WI38 (cell line): ENCODE data around the gene NTN4.
"Not testable (repeated sequence)": the region's sequence is repeated elsewhere in the genome, so short reads cannot be mapped to it uniquely, and the experiment has no call there.

ENCODE experiments used
- H3K4me3 ChIP-seq: 2 replicates; pipeline ENCODE4 v1.5.1; 2011; ENCODE audit warnings: low read depth, mild to moderate bottlenecking, control low read depth, low read length
- TF ChIP-seq, protein P1 (sequence below): IDR thresholded peaks from 2 replicates; pipeline ENCODE4 v1.5.1; 2012; ENCODE audit warnings: low read depth, mild to moderate bottlenecking, control low read depth, low read length

The NTN4 gene

DNA sequence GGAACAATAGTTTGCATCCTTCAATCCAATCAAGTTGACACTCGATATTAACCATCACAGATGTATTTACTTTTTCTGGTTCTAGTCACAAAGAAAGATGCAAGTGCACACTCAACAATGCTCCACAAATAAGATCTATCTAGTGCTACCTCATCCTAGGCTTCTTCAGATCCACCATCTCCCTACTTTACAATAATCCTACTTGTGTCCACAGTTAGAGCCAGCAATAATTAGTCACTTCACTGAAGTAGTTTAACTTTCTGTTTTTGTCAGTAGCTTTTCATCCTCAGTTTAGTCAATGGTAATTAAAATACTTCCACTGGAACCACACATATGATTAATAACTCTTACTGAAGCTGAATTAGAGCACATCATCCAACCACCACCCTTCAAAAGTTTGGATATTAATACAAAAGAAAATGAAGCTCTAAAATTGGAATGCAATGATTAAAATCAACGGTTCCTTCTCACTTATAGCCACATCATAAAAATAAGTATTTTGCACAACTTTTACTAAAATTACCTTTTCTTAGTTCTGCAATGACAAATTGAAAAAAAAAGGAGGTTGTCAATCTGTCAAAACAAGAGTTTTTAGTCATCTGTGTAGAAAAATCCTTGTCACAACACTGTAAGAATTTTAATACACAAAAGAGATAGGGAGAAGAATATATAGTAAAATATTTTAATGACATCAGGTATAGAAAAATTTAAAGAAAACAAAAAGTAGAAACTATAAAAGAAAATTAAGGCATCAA, 39.9 kb upstream of the NTN4 start:
- TF ChIP-seq, protein P1, sequence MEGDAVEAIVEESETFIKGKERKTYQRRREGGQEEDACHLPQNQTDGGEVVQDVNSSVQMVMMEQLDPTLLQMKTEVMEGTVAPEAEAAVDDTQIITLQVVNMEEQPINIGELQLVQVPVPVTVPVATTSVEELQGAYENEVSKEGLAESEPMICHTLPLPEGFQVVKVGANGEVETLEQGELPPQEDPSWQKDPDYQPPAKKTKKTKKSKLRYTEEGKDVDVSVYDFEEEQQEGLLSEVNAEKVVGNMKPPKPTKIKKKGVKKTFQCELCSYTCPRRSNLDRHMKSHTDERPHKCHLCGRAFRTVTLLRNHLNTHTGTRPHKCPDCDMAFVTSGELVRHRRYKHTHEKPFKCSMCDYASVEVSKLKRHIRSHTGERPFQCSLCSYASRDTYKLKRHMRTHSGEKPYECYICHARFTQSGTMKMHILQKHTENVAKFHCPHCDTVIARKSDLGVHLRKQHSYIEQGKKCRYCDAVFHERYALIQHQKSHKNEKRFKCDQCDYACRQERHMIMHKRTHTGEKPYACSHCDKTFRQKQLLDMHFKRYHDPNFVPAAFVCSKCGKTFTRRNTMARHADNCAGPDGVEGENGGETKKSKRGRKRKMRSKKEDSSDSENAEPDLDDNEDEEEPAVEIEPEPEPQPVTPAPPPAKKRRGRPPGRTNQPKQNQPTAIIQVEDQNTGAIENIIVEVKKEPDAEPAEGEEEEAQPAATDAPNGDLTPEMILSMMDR: no peak
- H3K4me3 ChIP-seq: no peak overlapping the region

DNA sequence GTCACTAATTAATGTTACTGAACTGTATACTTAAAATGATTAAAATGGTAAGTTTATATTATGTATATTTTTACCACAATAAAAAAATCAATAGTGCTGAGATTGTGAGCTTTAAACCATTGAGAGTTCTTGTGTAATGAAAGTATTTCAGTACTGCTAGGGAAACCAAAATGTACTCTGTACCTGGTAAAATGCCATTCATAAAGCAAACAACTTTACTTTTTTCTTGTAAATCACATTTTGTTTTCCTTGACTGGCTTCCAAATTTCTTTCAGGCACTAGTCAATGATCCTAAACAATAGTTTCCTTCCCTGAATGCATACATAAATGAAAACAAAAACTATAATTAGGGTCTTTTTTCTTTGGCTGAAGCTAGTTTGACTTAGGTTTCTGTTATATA, 38.8 kb upstream of the NTN4 start:
- H3K4me3 ChIP-seq: no peak overlapping the region
- TF ChIP-seq, protein P1: no peak

DNA sequence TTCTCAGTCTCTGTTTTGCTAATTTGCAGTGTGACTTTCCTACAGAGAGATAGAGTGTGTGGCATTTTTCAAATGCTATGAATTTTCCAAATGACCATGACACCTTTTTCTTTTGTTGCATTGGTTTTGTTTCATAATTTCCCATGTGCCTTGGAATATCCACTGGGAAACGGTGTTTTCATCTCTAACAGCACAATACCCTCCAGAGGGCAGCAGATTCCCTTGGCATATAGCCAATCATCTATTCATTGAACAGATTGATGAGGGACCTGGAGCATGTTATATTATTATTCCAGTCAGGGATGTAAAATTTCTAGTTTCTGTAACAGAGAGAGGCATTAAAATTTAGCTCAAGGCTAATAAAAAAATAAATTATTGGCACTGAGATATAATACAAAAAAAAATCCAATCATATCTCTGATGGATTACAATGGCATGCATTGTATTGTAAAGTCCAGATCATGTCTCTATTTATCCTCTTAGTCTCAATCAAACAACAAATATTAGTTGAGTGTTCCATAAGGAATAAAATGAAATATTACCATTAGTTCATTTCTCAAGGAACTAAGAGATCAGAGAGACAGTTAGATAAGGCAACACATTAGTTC, 29.6 kb upstream of the NTN4 start:
- H3K4me3 ChIP-seq: no peak overlapping the region
- TF ChIP-seq, protein P1: peak; percentile 12; the same call in 1 of the 2 replicates

DNA sequence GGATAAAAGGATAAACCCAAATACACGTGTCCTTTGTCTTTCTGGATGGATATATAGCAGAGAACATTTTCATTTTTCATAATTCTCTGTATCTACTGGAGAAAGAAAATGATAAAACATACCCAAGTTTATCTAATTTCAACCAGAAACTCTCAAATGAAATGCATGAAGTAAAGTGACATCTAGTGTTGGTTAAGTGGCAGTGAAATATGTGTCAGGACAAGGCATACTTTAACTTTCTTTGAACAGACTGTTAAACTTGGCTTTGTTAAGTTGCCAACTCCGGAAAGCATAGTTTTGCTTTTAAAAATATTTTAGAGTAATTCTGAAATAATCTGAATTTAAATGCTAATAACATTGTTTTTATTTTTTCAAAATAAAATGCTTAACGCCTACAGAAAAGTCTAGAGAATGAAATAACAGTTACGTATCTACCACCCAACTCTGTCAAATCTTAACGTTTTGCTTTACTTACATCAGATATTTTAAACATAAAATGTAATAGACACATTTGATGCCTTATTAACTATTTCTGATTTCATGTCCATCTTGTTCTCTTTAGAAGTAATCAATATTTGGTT, 25.2 kb upstream of the NTN4 start:
- no peak overlapping the region for H3K4me3 ChIP-seq
- TF ChIP-seq, protein P1: peak; percentile 41; the same call in 1 of the 2 replicates

DNA sequence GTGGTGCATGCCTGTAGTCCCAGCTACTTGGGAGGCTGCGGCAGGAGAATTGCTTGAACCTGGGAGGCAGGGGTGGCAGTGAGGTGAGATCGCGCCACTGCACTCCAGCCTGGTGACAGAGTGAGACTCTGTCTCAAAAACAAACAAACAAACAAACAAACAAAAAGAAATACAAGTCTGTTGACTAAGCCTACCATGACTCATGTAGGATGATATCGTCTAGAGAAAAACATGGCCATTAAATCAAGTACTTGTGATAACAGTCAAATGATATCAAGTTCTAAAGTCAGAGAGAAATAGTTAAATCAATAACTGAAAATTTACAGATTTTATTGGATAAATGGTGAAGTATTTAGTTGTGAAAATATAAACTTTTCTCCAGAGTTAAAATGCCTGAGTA, 21.6 kb upstream of the NTN4 start:
- not testable (repeated sequence) for H3K4me3 ChIP-seq

DNA sequence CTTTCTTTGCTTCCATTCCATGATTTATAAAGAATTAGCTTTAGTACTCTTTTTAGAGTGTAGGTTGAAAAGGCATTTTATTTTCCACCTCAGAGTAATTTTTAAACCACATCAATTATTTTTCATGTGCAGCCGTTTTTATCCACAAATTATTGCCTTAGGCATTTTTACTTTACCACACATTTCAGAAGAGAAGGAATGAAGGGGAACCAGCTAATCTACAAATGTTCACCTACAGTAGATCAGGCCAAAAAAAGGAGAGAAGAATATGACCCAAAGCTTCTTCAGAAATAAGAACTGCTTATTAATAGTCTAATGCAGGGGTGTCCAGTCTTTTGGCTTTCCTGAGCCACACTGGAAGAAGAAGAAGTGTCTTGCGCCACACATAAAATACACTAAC, 19.8 kb upstream of the NTN4 start:
- no peak overlapping the region for H3K4me3 ChIP-seq
- TF ChIP-seq, protein P1: no peak

DNA sequence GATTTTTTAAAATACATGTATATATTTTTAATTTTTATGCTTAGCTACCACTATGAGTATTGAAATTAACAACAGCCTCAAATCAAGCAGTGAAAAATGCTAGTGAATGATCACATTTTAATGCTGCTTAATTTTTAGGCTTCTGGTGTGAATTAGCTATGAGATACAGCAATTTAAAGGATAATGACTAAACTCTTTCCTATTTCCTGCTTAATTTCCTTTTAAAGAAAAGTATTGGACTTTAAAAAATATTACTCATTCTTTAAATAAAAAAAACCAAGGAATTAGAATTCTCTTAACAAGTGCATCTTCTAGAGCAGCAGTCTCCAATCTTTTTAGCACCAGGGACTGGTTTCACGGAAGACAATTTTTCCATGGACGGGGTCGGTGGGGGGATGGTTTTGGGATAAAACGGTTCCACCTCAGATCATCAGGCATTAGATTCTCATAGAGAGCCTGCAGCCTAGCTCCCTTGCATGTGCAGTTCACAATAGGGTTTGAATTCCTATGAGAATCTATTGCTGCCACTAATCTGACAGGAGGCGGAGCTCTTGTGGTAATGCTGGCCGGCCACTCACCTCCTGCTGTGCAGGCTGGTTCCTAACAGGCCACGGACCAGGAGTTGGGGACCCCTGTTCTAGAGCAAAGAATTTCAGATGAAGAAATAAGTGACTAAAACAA, 18.6 kb upstream of the NTN4 start:
- H3K4me3 ChIP-seq: no peak overlapping the region
- TF ChIP-seq, protein P1: no peak
